Measurements from ENCODE around the gene DPYSL5.
"Not testable (repeated sequence)": the region's sequence is repeated elsewhere in the genome, so short reads cannot be mapped to it uniquely, and the experiment has no call there.

- TF ChIP-seq EZH2 (IDR thresholded peaks at IDR 0.05; ENCODE audit: borderline replicate concordance, insufficient read depth, low read depth, low read length, poor library complexity, severe bottlenecking); CTCF (IDR thresholded peaks at IDR 0.05): not testable (repeated sequence)
Measured at GRCh38 chr2:26923189-26923466, 75.2 kb downstream of the DPYSL5 start.

All from B cell (primary cell).